ENCODE measurements around the gene TUBGCP3.
"Not testable (repeated sequence)": the region's sequence is repeated elsewhere in the genome, so short reads cannot be mapped to it uniquely, and the experiment has no call there.

The TUBGCP3 gene

GRCh38 chr13:112579310-112579843 lies 8.6 kb downstream of the TUBGCP3 start:
- DNase-seq (ENCODE audit: low spot score), result no peak

- DNase-seq (ENCODE audit: low spot score), result no peak
Measured at GRCh38 chr13:112576768-112577167, 11.2 kb downstream of the TUBGCP3 start.

- DNase-seq (ENCODE audit: low spot score), result no peak
Measured at GRCh38 chr13:112576191-112576590, 11.8 kb downstream of the TUBGCP3 start.

GRCh38 chr13:112575675-112576074 lies 12.3 kb downstream of the TUBGCP3 start:
- DNase-seq (ENCODE audit: low spot score), result no peak

- DNase-seq (ENCODE audit: low spot score), result no peak
Measured at GRCh38 chr13:112574834-112575613, 12.9 kb downstream of the TUBGCP3 start.

- DNase-seq (ENCODE audit: low spot score), result no peak
Measured at GRCh38 chr13:112574416-112574815, 13.5 kb downstream of the TUBGCP3 start.

- DNase-seq (ENCODE audit: low spot score), result no peak
Measured at GRCh38 chr13:112573710-112574109, 14.2 kb downstream of the TUBGCP3 start.

- no peak for DNase-seq (ENCODE audit: low spot score)
Measured at GRCh38 chr13:112572366-112572765, 15.6 kb downstream of the TUBGCP3 start.

GRCh38 chr13:112569821-112570220 lies 18.1 kb downstream of the TUBGCP3 start:
- no peak for DNase-seq (ENCODE audit: low spot score)

GRCh38 chr13:112567161-112567862 lies 20.6 kb downstream of the TUBGCP3 start:
- no peak for DNase-seq (ENCODE audit: low spot score)

- DNase-seq (ENCODE audit: low spot score), result no peak
Measured at GRCh38 chr13:112562786-112563383, 25.1 kb downstream of the TUBGCP3 start.

GRCh38 chr13:112562254-112562653 lies 25.7 kb downstream of the TUBGCP3 start:
- no peak for DNase-seq (ENCODE audit: low spot score)

- no peak for DNase-seq (ENCODE audit: low spot score)
Measured at GRCh38 chr13:112561478-112561877, 26.5 kb downstream of the TUBGCP3 start.

- no peak for DNase-seq (ENCODE audit: low spot score)
Measured at GRCh38 chr13:112558696-112559418, 29.1 kb downstream of the TUBGCP3 start.

GRCh38 chr13:112556600-112556999 lies 31.4 kb downstream of the TUBGCP3 start:
- DNase-seq (ENCODE audit: low spot score), result no peak

GRCh38 chr13:112554214-112554850 lies 33.6 kb downstream of the TUBGCP3 start:
- DNase-seq (ENCODE audit: low spot score), result no peak

- not testable (repeated sequence) for DNase-seq (ENCODE audit: low spot score)
Measured at GRCh38 chr13:112548975-112549374, 39.0 kb downstream of the TUBGCP3 start.

- no peak for DNase-seq (ENCODE audit: low spot score)
Measured at GRCh38 chr13:112545856-112546255, 42.1 kb downstream of the TUBGCP3 start.

- no peak for DNase-seq (ENCODE audit: low spot score)
Measured at GRCh38 chr13:112532837-112533745, 54.9 kb downstream of the TUBGCP3 start.

GRCh38 chr13:112531263-112531794 lies 56.6 kb downstream of the TUBGCP3 start:
- no peak for DNase-seq (ENCODE audit: low spot score)

Data from pons (tissue), 1 donor.